GM18526 (cell line): ENCODE data around the gene FNDC3B.

Experiments
- POLR2A ChIP-seq: IDR thresholded peaks from 3 replicates; pipeline ENCODE4 v1.6.1; 2011; ENCODE audit not compliant: insufficient read length; ENCODE audit errors: extremely low read depth

Gene FNDC3B

GRCh38 chr3:172272698-172273097 lies 233.3 kb downstream of the FNDC3B start:
- TF ChIP-seq POLR2A = no peak

DNA sequence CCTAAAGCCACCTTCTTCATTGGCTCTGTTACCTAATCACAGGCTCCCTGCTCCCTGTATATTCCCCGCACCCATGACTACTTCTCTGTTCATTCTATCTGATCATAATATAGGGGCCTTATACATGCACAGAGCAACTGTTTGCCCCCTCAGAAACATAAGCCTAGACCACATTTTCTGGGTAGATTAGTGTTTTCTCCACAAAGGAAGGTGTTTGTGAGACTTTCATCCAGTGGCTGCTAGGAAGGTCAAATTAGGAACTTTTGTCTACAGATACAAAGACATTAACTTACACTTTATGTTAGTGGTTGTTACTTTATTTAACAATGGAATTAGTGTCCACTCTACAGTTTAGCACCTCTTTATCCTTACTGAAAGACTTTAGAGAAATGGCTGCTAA lies 234.0 kb downstream of the FNDC3B start:
- no peak for TF ChIP-seq POLR2A

GRCh38 chr3:172274906-172275305 lies 235.5 kb downstream of the FNDC3B start:
- no peak for TF ChIP-seq POLR2A

GRCh38 chr3:172275586-172275985 lies 236.2 kb downstream of the FNDC3B start:
- no peak for TF ChIP-seq POLR2A

DNA sequence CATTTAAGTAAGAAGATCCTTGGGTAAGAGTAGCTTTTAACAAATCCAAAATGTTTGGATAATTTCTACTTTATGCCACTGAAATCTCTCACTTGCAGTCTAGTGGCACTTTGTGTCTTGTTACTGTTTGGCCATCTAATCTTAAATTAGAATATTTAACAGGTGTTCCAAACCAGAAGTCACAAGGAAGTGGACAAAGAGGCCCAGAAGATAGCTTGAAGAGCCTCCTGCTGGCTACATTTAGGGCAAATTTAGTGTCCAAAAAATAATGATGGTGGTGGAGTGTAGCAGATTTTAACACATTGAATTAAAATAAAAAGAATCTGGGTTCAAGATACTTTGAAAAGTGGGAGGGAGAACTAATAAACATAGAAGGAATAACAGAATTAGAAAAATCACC lies 236.7 kb downstream of the FNDC3B start:
- no peak for TF ChIP-seq POLR2A

DNA sequence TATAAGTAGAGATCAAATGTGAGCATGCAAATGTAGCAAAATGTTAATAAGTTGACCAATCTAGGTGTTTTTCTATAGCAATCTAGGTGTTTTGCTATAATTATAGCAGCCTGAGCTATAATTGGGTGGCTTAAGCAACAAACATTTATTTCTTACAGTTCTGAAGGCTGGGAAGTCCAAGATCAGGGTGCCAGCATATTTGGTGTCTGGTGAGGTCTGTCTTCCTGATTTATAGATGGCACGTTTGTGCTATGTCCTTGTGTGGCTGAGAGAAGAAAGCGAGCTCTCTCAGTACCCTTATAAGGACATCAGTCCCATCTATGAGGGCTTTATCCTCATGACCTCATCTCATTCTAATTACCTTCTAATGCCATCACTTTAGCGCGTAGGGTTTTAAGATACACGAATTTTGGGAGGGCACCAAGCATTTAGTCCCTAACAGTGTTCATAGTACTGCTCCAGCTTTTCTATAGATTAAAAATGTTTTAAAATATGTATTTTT lies 237.8 kb downstream of the FNDC3B start:
- no peak for TF ChIP-seq POLR2A

GRCh38 chr3:172279191-172279640 lies 239.8 kb downstream of the FNDC3B start:
- no peak for TF ChIP-seq POLR2A

- no peak for TF ChIP-seq POLR2A
Observed at GRCh38 chr3:172279974-172280373, 240.6 kb downstream of the FNDC3B start.

DNA sequence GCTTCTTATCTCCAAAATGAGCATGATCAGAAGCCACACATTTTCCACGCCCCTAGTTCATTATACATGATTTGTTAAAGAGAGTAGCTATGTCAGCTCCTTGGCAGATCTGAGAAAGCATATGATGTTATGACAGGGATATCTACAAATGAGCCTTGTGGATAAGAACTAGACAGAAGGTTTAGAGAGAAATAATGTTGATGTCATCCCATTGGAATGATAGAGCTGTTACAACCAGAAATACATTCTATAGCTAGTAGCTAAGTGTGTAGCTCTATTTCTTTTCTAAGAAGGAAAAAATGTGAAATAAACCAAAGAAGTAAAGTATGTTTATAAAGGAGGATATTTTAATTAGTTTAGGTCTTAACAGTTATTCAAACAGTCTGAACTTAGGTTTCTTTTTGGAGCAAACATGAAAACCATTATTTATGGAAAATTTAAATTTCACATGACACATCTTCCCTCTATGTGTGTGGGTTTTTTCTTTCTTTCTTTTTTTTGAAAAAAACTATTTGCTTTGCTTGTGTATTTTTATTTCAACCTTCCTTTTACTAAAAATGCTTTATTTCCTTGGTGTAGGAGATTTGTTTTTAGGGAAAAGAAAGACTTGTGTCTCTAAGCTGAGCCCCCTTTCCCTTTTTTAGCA lies 241.2 kb downstream of the FNDC3B start:
- no peak for TF ChIP-seq POLR2A

GRCh38 chr3:172281884-172282283 lies 242.5 kb downstream of the FNDC3B start:
- TF ChIP-seq POLR2A = no peak

DNA sequence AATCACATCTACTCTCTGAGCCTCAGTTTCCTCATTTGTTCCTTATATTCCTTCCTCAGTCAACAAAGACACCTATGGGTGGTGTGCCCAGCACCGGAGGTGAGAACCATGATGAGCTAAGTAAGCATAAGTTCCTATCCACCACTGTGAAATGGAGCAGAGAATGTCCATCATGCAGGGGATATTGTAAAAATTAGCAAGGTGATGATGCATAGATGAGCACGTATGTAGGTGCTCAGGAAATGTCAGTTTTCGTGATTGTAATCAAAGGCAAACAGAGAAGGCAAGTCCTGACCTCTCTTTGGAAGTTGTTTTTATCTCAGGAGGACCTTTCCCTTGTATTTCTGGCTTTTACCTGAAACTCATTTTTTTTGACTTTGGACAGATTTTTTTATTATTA lies 243.5 kb downstream of the FNDC3B start:
- no peak for TF ChIP-seq POLR2A

GRCh38 chr3:172283841-172284357 lies 244.5 kb downstream of the FNDC3B start:
- TF ChIP-seq POLR2A = no peak

GRCh38 chr3:172285844-172286243 lies 246.5 kb downstream of the FNDC3B start:
- no peak for TF ChIP-seq POLR2A

GRCh38 chr3:172286548-172287148 lies 247.3 kb downstream of the FNDC3B start:
- no peak for TF ChIP-seq POLR2A

- TF ChIP-seq POLR2A = no peak
Observed at GRCh38 chr3:172287937-172288477, 248.6 kb downstream of the FNDC3B start.

GRCh38 chr3:172288651-172289050 lies 249.3 kb downstream of the FNDC3B start:
- no peak for TF ChIP-seq POLR2A

- no peak for TF ChIP-seq POLR2A
Observed at GRCh38 chr3:172289583-172289982, 250.2 kb downstream of the FNDC3B start.

GRCh38 chr3:172290457-172290856 lies 251.1 kb downstream of the FNDC3B start:
- no peak for TF ChIP-seq POLR2A
